ENCODE measurements around the gene LAGE3. TPM values are rescaled to one million over a fixed set of nuclear protein-coding genes. Genes with fewer than 3 reads are reported as not detected.

Gene LAGE3
- total and polyA plus RNA-seq, 10 of the 15 experiments (the other 5 are each of a cell fraction or from before 2014, with no cell fraction given) = 5.3 to 63.7 (median 19.7) TPM

GRCh38 chrX:154495472-154495922 is 16.4 kb upstream of the LAGE3 start:
- intact Hi-C loops (cut with micrococcal nuclease; ENCODE audit: unreplicated experiment) (no loop called here), in situ Hi-C loops (cut with MboI) (no loop called here)
- SMC1A ChIA-PET (ENCODE audit: uncharacterized antibody, unreplicated experiment) = no interaction called here
- FAIRE-seq = no peak
- Histone ChIP-seq H3K4me3 (no peak overlapping the region), H3K4me1 (ENCODE audit: control insufficient read depth, insufficient read depth, low read length) (peaks cover 7% of the 10 kb centered on the region), H3K36me3 (ENCODE audit: control insufficient read depth in 2 of 2, insufficient read depth in 2 of 2, low read length in 1 of 2) (no peaks in the 10 kb centered on the region), H2AFZ (ENCODE audit: control insufficient read depth, low read depth, low read length) (no peak overlapping the region), H3K79me2 (ENCODE audit: control insufficient read depth, insufficient read depth, low read length) (no peaks in the 10 kb centered on the region), H3K27ac (ENCODE audit: control insufficient read depth, insufficient read depth) (no peak overlapping the region), H4K20me1 (ENCODE audit: control insufficient read depth, insufficient read depth) (no peaks in the 10 kb centered on the region), H3K9me3 (replicated peaks; ENCODE audit: control insufficient read depth, insufficient read depth, low read length) (no peaks in the 10 kb centered on the region), H3K27me3 (replicated peaks in 1 of 2; ENCODE audit: control insufficient read depth in 2 of 2, insufficient read depth in 2 of 2, low read length in 1 of 2) (no peaks in the 10 kb centered on the region), H3K4me2 (ENCODE audit: control insufficient read depth, insufficient read depth) (no peak overlapping the region), H3K9ac (ENCODE audit: control insufficient read depth, insufficient read depth, low read length) (no peak overlapping the region)
- no peak for DNase-seq (ENCODE audit: low read depth, low spot score)
- no TSS peak for BruUV-seq (replicated peaks)
- RAD21 ChIA-PET (ENCODE audit: unreplicated experiment) = no interaction called here
- POLR2A ChIA-PET = interaction anchor here (0.6 to 0.7 kb wide), 4 partner anchors 12 to 515 kb away, joined by 3 to 11 read pairs (median 3); no protein-coding TSS in a partner anchor
- TF ChIP-seq MXI1 (IDR thresholded peaks at IDR 0.05; ENCODE audit: low read depth, low read length) (no peak), PAX8 (IDR thresholded peaks at IDR 0.05) (no peak), NRF1 (conservative IDR thresholded peaks at IDR 0.05; ENCODE audit: low read depth, low read length) (no peak), TCF3 (IDR thresholded peaks at IDR 0.05; ENCODE audit: borderline replicate concordance, insufficient read depth, low read depth, low read length) (no peak), MLLT1 (IDR thresholded peaks at IDR 0.05) (no peak), HDAC2 (IDR thresholded peaks at IDR 0.05) (no peak), MTA3 (IDR thresholded peaks at IDR 0.05; ENCODE audit: borderline replicate concordance, low read length) (no peak), ZNF274 (IDR thresholded peaks at IDR 0.05; ENCODE audit: insufficient read depth, insufficient read length) (no peak), ATF3 (IDR thresholded peaks at IDR 0.05; ENCODE audit: borderline replicate concordance, extremely low read depth, low read depth, low read length) (no peak)
- 57% methylated on average over 2 of the region's 6 CpGs for WGBS (ENCODE audit: insufficient coverage, insufficient replicate concordance, low lambda C conversion rate, missing lambda C conversion rate)
- CTCF ChIA-PET = interaction anchor here (2.6 kb wide), 1 partner anchor 32 kb away, joined by 9 read pairs; no protein-coding TSS in a partner anchor
- ATAC-seq = no peak

Measured in GM12878 (cell line).